Stimulated activated naive CD4-positive, alpha-beta T cell (primary cell): Measurements from ENCODE around the gene PAGE2.
"Not testable (repeated sequence)": the region's sequence is repeated elsewhere in the genome, so short reads cannot be mapped to it uniquely, and the experiment has no call there.

Experiments used
- DNase-seq, 6 experiments: peaks; one replicate each; lab custom pipeline; 2025; lab: John Stamatoyannopoulos, UW

Gene PAGE2

GRCh38 chrX:55123900-55124299, 35.1 kb downstream of the PAGE2 start:
- DNase-seq: no peak

GRCh38 chrX:55127692-55128091, 38.9 kb downstream of the PAGE2 start:
- DNase-seq: no peak

- no peak for DNase-seq
These were observed 40.5 kb downstream of the PAGE2 start for GRCh38 chrX:55129361-55129760.

GRCh38 chrX:55130481-55130880, 41.7 kb downstream of the PAGE2 start:
- no peak for DNase-seq

- no peak for DNase-seq
These were observed 43.6 kb downstream of the PAGE2 start for GRCh38 chrX:55132416-55132815.

- DNase-seq: peak in 3 of 6 experiments; percentile 5 to 23 (median 6)
These were observed 46.4 kb downstream of the PAGE2 start for GRCh38 chrX:55135171-55135570.

GRCh38 chrX:55140800-55141199, 52.0 kb downstream of the PAGE2 start:
- DNase-seq: not testable (repeated sequence)
